GM18867 (cell line): ENCODE measurements around the gene GHITM.
"Not testable (repeated sequence)": the region's sequence is repeated elsewhere in the genome, so short reads cannot be mapped to it uniquely, and the experiment has no call there.

ENCODE experiments used
- ATAC-seq: cut with Tn5 transposase; IDR thresholded peaks from one replicate; pipeline ENCODE4 v1.9.1; 2021; ENCODE audit warnings: mild to moderate bottlenecking, moderate library complexity; ENCODE audit not compliant: unreplicated experiment

The GHITM gene

DNA sequence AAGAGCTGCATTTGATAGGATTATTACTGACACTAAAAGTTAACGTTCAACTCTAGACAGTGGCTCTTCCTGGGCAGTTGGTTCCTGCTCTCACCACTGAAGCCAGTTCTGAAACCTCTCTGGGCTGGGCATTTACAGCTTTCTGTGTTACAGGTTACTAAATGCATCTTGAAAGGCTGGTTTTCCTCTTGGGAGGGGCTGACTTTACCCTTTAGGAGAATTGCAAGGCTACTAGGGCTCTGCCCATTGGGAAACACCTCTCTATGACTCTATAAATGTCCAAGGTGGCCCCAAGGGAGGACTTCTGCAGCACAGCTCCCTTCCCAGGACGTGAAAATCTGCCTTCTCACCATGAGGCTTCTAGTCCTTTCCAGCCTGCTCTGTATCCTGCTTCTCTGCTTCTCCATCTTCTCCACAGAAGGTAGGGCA, 34.2 kb downstream of the GHITM start, which contains the start of gene GPR15LG:
Gene GPR15LG, plus strand, starts transcription at position 301 of the 429 bp plus-strand sequence. Its CDS starts 51 bp downstream, at position 352.
- ATAC-seq = peak; percentile 32

DNA sequence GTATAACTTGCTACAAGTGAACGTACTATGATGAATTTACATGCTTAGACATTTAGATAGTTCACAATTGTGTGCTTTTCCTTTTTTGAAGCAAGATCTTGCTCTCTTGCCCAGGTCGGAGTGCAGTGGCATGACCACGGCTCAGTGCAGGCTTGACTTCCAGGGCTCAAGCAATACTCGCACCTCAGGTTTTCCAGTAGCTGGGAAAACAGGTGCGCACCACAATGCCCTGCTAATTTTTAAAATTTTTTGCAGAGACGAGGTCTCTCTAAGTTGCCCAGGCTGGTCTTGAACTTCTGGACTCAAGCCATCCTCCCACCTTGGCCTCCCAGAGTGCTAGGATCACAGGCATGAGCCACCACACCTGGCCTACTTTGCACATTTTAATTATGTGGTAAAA, 36.1 kb downstream of the GHITM start:
- ATAC-seq = no peak

DNA sequence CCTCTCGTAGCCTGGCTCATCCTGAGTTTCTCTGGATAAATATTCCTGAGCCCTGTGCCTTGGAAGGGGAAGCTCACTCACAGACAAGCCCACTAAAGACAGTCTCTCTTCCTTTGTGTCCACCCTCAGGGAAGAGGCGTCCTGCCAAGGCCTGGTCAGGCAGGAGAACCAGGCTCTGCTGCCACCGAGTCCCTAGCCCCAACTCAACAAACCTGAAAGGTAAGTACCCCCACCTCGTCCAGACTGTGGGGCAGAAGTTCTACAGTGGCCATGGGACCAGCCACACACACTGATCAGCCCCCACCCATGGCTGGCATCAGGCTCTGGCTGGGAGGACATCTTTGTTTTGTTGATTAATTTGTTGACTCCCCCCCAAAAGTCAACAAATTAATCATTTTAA, 37.0 kb downstream of the GHITM start:
- no peak for ATAC-seq

DNA sequence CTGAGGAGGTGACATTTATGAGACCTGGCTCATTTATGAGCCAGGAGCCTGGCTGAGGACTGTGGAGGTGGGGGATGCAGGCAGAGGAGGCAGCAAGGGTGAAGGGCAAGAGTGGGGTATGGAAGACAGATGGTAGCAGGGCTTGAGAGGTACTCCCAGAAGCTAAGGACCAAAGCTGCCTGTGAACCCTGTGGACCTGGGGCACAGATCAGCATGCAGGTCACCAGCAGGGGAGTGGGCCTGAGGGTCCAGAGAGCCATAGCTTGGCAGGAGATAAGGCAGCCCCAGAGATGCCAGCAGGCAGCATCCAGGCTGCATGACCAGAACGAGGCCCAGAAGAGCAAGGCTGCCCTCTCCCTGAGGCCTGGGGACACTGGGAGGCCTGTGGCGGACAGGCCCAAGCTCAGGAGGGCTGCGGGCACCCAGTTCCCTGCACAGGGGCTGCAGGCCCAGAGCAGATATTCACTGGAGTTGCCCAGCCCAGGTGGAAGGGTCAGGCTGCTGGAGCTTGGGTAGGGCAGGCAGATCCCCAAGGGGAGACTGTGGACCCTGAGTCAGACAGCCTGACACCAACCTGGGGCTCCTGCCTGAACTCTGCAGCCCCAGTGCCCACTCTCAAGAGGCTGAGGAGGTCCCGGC, 37.6 kb downstream of the GHITM start:
- ATAC-seq = no peak

DNA sequence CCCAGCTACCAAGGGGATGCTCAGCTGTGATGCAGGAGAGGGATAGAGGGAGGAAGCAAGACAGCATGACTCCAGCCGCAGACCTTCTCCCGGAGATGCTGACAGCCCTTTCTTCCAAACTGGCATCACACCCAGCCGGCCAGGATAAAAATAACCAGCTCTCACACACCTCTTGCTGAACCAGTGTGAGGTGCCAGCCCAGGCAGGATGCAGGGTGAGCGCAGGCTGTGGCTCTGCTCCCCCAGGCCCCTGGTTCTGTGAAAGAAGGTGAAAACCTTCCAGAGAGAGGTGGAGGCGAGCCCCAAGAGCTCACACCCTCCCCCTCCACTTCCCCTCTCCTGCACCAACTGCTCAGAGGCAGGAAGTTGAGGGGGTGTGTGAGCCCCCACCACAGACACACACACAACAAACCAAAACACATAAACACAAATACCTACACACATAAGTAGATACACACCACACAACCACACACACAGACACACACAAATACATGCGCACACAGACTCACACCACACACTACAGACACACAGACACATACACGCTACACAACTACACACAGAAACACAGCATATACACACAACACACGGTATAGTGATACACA, 38.3 kb downstream of the GHITM start:
- ATAC-seq = peak; percentile 50

DNA sequence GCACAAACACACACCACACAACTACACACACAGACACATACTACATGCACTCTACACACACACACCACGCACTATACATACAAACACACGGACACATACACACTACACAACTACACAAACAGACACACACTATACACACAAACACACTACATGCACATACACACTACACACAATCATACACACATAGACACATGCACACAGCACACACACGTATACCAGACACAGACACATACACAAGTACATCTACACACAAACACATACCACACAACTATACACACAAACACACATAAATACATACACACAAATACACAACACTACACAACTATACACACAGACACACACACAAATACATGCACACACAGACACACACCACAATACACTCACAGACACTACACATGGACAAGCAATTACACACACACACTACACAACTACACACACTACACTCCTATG, 38.9 kb downstream of the GHITM start:
- no peak for ATAC-seq

DNA sequence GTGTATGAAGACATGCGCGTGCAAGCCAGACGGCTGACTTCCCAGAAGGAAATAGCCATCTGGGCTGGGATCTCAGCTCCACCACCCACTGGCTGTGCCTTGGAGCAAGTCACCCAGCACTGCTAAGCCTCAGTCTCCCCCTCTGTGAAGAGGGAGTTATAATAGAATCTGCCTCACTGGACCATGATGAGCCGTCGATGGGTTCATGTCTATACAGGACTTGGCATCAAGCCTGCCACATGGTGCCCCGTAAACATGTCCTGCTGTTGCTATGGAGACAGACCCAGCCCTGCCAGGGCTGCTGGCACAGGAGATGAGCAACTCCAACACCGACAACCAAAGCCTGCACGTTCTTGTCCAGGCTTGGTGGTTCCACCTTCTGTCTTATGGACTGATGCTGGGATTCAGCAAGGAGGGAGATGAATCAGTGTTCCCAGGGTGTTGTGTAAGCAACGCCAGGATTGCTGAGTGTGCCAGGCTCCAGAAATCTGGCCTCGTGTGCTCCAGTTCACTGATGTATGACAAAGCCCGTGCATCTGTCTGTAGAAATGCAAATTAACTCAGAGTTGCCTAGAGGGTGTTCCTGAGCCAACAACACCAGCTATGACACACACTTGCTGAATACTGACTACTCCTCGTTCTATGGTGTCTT, 39.9 kb downstream of the GHITM start:
- ATAC-seq = peak; percentile 95

DNA sequence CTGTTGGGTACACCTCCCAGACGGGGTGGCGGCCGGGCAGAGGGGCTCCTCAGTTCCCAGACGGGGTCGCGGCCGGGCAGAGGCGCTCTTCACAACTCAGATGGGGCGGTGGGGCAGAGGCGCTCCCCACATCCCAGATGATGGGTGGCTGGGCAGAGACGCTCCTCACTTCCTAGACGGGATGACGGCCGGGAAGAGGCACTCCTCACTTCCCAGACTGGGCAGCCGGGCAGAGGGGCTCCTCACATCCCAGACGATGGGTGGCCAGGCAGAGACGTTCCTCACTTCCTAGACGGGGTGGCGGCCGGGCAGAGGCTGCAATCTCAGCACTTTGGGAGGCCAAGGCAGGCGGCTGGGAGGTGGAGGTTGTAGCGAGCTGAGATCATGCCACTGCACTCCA, 41.1 kb downstream of the GHITM start:
- not testable (repeated sequence) for ATAC-seq

DNA sequence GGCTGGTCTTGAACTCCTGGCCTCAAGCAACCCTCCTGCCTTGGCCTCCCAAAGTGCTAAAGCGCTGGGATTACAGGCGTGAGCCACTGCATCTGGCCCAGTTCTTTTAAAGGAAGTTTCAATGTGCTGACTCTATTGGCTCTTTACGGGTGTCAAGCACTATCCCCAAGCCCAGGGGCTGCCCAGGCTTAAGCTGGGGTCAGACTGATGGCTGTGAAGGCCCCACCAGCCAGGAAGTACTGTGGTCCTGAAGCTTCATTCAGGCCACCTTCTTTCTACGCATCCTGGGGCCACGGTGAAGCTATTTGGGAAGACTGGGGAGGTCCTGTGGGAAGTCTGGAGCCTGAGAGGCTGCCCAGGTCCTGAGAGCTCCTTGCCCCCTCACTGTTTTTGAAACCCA, 42.3 kb downstream of the GHITM start:
- no peak for ATAC-seq

DNA sequence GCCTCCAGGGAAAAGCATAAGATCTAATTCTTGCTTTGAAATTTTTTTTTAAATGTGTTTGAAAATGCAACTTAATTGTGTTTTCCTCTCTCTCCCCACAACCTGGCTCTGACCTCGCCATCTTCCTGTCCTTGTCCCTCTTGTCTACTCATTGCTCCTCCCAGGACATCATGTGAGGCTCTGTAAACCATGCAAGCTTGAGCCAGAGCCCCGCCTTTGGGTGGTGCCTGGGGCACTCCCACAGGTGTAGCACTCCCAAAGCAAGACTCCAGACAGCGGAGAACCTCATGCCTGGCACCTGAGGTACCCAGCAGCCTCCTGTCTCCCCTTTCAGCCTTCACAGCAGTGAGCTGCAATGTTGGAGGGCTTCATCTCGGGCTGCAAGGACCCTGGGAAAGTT, 45.2 kb downstream of the GHITM start:
- no peak for ATAC-seq

DNA sequence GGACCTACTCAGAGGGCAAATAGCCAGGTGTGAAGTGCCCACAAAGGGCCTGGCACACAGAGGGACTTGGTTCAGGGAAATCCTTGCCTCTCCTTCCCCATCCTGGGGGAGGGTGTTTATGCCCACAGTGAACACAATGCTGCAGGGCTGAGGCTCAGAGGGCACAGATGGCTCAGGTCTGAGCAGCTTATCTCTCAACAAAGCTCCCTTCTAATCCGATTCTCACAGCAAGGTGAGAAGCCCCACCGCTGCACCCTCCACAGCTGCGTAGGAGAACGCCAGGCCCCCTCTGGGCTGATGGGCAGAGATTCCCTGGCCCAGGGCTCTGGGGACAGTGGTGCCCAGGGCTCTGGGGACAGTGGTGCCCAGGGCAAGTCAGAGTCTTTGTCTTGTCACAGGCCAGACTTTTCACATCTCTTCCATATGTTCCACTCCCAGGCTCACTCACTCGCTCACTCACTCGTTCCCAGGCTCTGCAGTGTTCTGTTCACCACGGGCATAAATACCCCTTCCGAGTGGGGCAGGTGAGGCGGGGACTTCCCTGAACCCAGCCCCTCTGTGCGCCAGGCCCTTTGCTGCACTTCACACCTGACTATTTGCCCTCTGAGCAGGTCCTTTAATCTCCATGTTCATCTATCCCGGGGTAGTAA, 46.3 kb downstream of the GHITM start:
- ATAC-seq = no peak

DNA sequence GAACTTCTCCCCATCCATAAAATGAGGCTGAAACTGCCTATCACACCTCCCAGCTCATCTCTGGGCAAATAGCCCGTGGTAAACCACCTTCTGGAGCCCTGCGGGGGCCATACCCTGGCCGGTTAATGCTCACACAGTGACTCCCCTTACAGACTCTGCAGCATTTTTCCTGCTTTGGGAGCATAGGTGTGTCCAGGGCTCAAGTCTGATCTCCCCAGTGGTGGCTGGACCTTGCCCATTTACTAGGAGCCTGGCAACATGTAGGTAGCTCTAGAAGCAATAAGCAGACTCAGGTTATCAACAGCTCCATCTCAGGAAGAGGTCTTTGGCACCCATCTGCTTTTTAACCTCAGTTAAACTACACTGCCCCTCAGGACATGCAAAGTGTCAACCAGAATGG, 49.5 kb downstream of the GHITM start:
- ATAC-seq = no peak

DNA sequence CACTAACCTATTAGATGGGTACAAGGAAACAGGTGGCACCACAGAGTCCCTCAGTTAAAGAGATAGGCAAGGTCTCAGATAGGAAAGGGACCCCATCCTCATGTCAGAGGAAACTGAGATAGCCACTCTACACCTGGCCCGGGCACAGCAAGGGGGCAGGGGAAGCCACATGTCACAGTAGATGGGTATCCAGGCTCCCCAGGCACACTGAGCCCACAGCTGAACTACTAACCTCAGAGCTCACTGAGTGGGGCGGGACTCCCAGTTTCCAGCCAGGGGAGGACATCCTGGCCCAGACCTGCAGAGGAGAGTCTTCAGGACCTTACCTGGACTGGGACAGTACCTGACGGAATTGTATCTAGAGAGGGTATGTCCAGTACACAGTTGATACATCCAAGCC, 51.3 kb downstream of the GHITM start:
- no peak for ATAC-seq

DNA sequence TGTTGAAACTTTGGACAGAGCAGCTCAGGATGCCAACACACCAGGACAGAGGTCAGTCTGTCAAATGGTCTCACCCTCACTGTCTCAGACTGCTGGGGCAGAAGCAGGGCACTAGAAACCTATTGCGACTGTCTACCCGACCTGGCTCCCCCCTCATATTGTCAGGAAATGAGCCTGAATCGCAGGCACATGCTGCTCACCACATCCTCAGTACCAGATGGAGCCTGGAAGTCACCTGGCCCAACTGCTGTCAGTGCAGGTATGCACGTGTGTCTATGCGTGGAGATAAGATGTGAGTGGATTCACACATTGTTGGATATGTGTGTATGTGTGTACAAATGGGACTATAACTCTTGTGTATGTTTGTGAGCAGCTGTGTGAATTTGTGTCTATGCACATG, 51.8 kb downstream of the GHITM start:
- no peak for ATAC-seq

DNA sequence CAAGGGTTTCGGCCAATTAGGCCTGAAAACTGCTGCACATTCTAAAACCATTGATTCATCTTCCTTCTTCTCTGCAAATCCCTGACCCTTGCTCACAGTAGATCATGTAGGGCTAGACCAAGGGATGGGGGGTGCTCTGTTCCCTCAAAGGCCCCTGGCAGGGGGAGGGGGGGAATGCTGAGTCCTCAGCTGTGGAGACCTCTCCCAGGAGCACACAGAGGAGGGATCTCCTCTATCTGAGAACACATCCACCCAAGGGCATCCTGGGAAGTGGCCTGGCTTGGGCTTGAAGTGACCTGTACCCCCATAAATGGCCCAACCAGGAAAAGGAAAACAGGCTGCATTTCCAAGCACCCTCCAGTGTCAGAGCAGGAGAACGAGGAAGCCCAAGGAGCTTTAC, 54.0 kb downstream of the GHITM start:
- no peak for ATAC-seq

DNA sequence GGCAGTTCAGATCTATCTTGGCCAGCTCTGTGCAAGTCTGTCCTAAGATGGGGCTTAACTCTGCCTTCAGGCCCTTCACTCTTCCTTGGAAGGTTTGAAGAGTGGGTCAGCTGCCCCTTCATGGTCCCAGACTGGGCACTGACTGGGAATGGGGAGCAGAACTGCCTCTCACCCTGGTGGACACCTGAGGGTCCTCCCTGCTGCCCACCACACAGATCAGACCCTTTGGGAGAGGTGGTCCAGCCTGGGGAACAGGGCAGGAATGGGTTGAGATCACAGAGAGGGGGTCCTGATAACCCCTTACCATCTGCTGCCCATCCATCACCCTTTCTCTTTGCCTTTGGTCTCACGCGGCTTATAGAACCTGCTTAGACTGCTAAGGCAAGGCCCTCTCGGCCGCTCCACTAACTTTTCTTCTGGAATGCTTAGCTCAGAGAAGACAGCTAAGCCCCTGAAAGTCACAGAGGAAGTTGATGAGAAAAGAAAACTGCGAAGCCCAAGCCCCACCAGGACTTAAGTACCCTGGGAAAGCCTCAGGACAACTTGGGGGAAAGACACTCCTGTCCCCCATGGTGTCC, 54.6 kb downstream of the GHITM start:
- no peak for ATAC-seq

DNA sequence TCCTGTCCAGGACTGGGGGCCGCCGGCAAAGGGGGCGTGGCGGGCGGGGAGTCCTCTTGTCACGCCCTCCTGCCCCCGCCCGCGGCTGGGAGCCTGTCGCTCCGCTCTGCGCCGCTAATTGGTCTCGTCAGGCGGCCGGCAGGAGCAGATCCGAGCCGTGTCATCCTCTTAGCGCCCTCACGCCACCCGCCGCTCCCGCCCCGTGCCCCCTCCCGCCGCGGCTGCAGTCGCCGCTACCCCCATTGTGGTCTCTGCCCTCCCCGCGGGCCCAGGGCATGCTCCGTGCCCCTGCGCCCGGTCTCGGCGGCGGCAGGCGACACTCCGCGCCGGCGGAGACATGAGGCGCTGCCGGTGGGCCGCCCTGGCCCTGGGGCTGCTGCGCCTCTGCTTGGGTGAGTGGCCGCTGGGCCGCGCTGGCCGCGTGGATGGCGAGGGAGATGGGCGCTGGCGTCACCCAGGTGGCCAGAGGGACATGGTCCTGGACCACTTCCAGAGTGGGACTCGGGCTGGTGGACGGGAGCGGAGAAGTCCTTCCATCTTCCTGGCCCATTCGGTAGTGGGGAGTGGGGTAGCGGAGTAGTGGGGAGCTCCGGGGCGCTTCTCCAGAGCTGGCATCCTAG, 55.2 kb downstream of the GHITM start, which contains the start of gene CDHR1:
Gene CDHR1, plus strand, starts transcription at position 114 of the 620 bp plus-strand sequence. Its CDS starts 224 bp downstream, at position 338.
- peak; percentile 84 for ATAC-seq

DNA sequence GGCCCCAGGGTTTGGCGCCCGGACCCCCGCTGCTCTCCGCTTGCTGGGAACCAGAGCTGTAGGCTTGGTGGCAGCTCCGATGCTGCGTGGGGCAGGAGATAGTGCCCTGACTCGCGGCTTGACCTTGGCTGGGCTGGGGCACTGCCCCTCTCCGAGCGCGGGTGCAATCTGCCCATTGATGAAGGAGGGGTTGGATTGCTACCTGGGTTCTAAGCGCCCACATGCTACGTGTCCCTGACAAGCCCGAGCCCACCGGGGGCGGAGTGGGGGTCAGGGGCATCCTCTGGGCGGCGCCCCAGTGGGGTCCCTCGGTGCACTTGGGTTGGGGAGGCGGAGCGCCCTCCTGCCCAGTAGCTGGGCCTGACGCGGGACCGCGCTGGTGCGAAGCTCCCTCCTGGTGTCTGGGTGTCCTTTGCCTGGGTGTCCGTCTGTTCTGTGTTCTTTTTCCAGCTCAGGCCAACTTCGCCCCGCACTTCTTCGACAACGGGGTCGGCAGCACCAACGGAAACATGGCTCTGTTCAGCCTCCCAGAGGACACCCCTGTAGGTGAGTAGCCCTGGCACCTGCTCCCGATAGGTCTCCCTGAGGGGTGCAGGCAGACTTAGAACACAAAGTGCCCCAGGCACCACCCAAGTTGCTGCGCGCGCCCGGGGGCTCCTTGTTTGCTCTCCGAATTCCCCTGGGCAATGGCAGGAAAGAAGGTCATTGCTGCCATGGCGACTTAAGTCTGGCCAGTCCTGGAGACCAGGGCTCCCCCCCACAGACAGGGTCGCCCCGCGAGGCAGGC, 55.9 kb downstream of the GHITM start:
- no peak for ATAC-seq

DNA sequence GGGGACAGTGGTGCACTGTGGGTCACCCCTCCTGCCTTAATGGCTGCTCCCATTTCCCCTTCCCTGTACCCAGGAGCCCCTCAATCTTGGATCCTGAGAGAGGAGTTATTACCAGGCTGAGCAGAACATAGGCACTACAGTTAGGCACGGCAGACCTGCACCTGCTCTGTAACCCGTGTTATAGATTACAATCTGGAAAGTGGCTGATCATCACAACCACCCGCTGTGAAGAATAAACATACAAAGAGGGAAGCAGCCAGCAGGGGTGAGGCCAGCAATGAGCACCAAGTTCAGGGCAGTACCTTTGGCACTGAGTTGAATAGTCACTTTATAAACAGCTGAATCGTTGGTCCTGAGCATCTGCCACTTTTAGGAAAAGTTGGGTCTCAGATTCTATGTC, 56.8 kb downstream of the GHITM start:
- ATAC-seq = no peak

DNA sequence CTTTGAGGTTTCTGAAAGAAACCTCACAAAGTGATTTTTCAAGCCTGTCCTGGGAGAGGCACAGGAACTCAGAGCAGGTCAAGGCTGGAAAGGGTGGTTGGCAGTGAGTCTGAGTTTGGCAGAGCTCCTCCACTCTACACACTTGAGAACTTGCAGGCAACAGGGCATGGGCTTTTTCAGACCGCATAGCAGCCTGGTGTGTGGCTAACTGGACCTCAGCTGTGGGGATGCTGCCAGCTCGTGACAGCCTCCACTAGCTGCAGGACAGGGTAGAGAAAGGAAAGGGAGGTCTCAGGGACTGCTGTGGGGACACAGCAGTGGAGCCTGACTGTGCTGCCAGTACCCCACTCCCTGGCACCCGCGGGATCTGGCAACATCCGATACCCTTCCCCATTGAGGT, 57.6 kb downstream of the GHITM start:
- no peak for ATAC-seq
